ENCODE data around the gene FAAP20.

DNA sequence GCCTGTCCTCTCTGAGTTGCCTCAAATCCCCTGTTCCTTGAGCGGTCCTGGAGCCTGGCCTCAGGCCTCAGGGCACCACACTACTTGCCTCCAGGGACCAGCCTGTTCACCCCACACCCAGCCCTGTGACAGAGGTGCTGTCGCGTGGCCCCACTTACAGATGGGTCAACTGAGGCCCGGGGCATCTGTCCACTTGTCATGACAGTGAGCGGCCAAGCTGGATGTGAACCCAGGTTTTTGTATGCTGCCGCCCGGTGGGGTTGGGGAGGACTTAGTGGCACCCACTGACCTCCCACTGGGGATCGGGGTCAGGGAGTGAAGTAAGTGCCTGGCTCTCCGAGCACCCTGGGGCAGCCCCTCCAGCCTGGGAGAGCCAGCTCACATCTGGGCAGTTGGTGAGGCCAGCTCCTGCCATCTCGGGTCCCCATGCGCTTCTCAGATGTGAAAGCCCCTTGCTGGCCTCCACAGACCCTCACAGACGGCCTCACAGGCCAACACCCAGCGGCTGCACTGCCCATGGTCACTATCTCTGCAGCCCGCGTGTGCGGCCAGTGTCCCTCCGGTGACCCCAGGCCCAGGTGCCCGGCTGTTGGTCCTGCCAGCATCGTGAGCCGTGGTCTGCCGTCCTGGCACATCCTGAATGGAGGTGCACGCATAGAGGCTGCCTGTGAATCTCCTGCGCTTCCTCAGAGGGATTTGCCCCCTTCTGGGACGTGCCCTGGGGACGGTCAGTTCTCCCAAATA, 9.3 kb upstream of the FAAP20 start:
- no peak for TF ChIP-seq ZNF384 (IDR thresholded peaks at IDR 0.05; ENCODE audit: low read depth, low read length)
- TF ChIP-seq, protein P1, sequence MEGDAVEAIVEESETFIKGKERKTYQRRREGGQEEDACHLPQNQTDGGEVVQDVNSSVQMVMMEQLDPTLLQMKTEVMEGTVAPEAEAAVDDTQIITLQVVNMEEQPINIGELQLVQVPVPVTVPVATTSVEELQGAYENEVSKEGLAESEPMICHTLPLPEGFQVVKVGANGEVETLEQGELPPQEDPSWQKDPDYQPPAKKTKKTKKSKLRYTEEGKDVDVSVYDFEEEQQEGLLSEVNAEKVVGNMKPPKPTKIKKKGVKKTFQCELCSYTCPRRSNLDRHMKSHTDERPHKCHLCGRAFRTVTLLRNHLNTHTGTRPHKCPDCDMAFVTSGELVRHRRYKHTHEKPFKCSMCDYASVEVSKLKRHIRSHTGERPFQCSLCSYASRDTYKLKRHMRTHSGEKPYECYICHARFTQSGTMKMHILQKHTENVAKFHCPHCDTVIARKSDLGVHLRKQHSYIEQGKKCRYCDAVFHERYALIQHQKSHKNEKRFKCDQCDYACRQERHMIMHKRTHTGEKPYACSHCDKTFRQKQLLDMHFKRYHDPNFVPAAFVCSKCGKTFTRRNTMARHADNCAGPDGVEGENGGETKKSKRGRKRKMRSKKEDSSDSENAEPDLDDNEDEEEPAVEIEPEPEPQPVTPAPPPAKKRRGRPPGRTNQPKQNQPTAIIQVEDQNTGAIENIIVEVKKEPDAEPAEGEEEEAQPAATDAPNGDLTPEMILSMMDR (IDR thresholded peaks at IDR 0.05 in 2 of 3, conservative IDR thresholded peaks at IDR 0.05 in 1 of 3; ENCODE audit: insufficient read depth in 2 of 3, low read depth in 1 of 3, low read length in 3 of 3) = no peak
- TF ChIP-seq GABPB1 (CRISPR knock-in tag; IDR thresholded peaks at IDR 0.05) = no peak
- no peak for TF ChIP-seq RBM39 (optimal IDR thresholded peaks at IDR 0.05; ENCODE audit: low read depth, low read length)
- no peak for TF ChIP-seq RB1 (IDR thresholded peaks at IDR 0.05; ENCODE audit: low read depth)
- TF ChIP-seq SMAD4 (CRISPR knock-in tag; conservative IDR thresholded peaks at IDR 0.05) = no peak
- no peak for TF ChIP-seq ZFP36 (IDR thresholded peaks at IDR 0.05; ENCODE audit: low read depth, low read length, partially characterized antibody)
- TF ChIP-seq JUN (IDR thresholded peaks at IDR 0.05; ENCODE audit: borderline replicate concordance, low read depth, low read length) = no peak
- TF ChIP-seq JUN (CRISPR knock-in tag; IDR thresholded peaks at IDR 0.05; ENCODE audit: borderline replicate concordance) = no peak; the same call in 1 of the 2 replicates
- no peak for TF ChIP-seq ATF2 (CRISPR knock-in tag; IDR thresholded peaks at IDR 0.05)
- TF ChIP-seq, protein P2, sequence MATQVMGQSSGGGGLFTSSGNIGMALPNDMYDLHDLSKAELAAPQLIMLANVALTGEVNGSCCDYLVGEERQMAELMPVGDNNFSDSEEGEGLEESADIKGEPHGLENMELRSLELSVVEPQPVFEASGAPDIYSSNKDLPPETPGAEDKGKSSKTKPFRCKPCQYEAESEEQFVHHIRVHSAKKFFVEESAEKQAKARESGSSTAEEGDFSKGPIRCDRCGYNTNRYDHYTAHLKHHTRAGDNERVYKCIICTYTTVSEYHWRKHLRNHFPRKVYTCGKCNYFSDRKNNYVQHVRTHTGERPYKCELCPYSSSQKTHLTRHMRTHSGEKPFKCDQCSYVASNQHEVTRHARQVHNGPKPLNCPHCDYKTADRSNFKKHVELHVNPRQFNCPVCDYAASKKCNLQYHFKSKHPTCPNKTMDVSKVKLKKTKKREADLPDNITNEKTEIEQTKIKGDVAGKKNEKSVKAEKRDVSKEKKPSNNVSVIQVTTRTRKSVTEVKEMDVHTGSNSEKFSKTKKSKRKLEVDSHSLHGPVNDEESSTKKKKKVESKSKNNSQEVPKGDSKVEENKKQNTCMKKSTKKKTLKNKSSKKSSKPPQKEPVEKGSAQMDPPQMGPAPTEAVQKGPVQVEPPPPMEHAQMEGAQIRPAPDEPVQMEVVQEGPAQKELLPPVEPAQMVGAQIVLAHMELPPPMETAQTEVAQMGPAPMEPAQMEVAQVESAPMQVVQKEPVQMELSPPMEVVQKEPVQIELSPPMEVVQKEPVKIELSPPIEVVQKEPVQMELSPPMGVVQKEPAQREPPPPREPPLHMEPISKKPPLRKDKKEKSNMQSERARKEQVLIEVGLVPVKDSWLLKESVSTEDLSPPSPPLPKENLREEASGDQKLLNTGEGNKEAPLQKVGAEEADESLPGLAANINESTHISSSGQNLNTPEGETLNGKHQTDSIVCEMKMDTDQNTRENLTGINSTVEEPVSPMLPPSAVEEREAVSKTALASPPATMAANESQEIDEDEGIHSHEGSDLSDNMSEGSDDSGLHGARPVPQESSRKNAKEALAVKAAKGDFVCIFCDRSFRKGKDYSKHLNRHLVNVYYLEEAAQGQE (IDR thresholded peaks at IDR 0.05; ENCODE audit: borderline replicate concordance) = no peak
- TF ChIP-seq, protein P2 (CRISPR knock-in tag; IDR thresholded peaks at IDR 0.05; ENCODE audit: low read depth) = no peak
- no peak for TF ChIP-seq SIN3A (IDR thresholded peaks at IDR 0.05; ENCODE audit: borderline replicate concordance in 2 of 2, control insufficient read depth in 1 of 2, low read depth in 2 of 2, low read length in 2 of 2)
